GM12892 (cell line): ENCODE results near the gene CPA3.

Experiments used
- DNase-seq: peaks from one replicate; pipeline ENCODE4 v3.0.0; 2011; ENCODE audit not compliant: insufficient read length
- FAIRE-seq: peaks from 2 replicates; lab custom pipeline; 2011; peaks lifted over from hg19 to GRCh38; lab: Jason Lieb, UNC
- POLR2A ChIP-seq: IDR thresholded peaks from 2 replicates; pipeline ENCODE4 v1.6.1; 2011; ENCODE audit warnings: low read depth, low read length, control low read depth
- POLR2AphosphoS5 ChIP-seq: IDR thresholded peaks from 2 replicates; pipeline ENCODE4 v1.6.1; 2011; ENCODE audit warnings: low read depth, low read length, control low read depth
- TAF1 ChIP-seq: IDR thresholded peaks from 2 replicates; pipeline ENCODE4 v1.6.1; 2011; ENCODE audit warnings: low read depth, mild to moderate bottlenecking, control low read depth, low read length, borderline replicate concordance

Gene CPA3

GRCh38 chr3:148863297-148863696 is 1.8 kb upstream of the CPA3 start:
- DNase-seq, result no peak
- TF ChIP-seq POLR2AphosphoS5 (no peak), TAF1 (no peak), POLR2A (no peak)
- no peak for FAIRE-seq

GRCh38 chr3:148863814-148864213 is 1.3 kb upstream of the CPA3 start:
- TF ChIP-seq POLR2AphosphoS5 (no peak), TAF1 (no peak), POLR2A (no peak)
- DNase-seq (no peak), FAIRE-seq (no peak)

GRCh38 chr3:148866261-148866660 is 1.2 kb downstream of the CPA3 start:
- no peak for FAIRE-seq
- no peak for DNase-seq
- TF ChIP-seq POLR2A, result no peak
- no peak for TF ChIP-seq POLR2AphosphoS5
- no peak for TF ChIP-seq TAF1

- no peak for FAIRE-seq
- DNase-seq, result no peak
Observed at GRCh38 chr3:148873270-148873927, 8.3 kb downstream of the CPA3 start.

GRCh38 chr3:148873977-148874376 is 8.9 kb downstream of the CPA3 start:
- DNase-seq (no peak), FAIRE-seq (no peak)
- no peak for TF ChIP-seq TAF1
- TF ChIP-seq POLR2A, result no peak
- TF ChIP-seq POLR2AphosphoS5, result no peak

More at GRCh38 chr3:148873270-148873927, 8.3 kb downstream of the CPA3 start:
- no peak for TF ChIP-seq TAF1
- no peak for TF ChIP-seq POLR2A
- TF ChIP-seq POLR2AphosphoS5, result no peak

- no peak for DNase-seq
- FAIRE-seq, result no peak
- TF ChIP-seq TAF1 (no peak), POLR2A (no peak), POLR2AphosphoS5 (no peak)
Observed at GRCh38 chr3:148878095-148878494, 13.0 kb downstream of the CPA3 start.

- FAIRE-seq, result no peak
- TF ChIP-seq TAF1, result no peak
- no peak for TF ChIP-seq POLR2A
- TF ChIP-seq POLR2AphosphoS5, result no peak
- DNase-seq, result no peak
Observed at GRCh38 chr3:148879256-148879655, 14.2 kb downstream of the CPA3 start.

- DNase-seq (no peak), FAIRE-seq (no peak)
- no peak for TF ChIP-seq POLR2A
- no peak for TF ChIP-seq TAF1
- no peak for TF ChIP-seq POLR2AphosphoS5
Observed at GRCh38 chr3:148880681-148881080, 15.6 kb downstream of the CPA3 start.

- TF ChIP-seq POLR2A, result no peak
- no peak for TF ChIP-seq TAF1
- no peak for TF ChIP-seq POLR2AphosphoS5
- FAIRE-seq, result no peak
- no peak for DNase-seq
Observed at GRCh38 chr3:148881286-148881685, 16.2 kb downstream of the CPA3 start.

GRCh38 chr3:148882288-148882687 is 17.2 kb downstream of the CPA3 start:
- TF ChIP-seq POLR2AphosphoS5, result no peak
- TF ChIP-seq POLR2A, result no peak
- TF ChIP-seq TAF1, result no peak
- FAIRE-seq (no peak), DNase-seq (no peak)

- DNase-seq, result no peak
- no peak for FAIRE-seq
- TF ChIP-seq POLR2AphosphoS5 (no peak), POLR2A (no peak), TAF1 (no peak)
Observed at GRCh38 chr3:148883163-148883562, 18.1 kb downstream of the CPA3 start.

- TF ChIP-seq TAF1, result no peak
- no peak for TF ChIP-seq POLR2AphosphoS5
- no peak for TF ChIP-seq POLR2A
- FAIRE-seq (no peak), DNase-seq (no peak)
Observed at GRCh38 chr3:148884261-148884660, 19.2 kb downstream of the CPA3 start.

GRCh38 chr3:148889828-148890227 is 24.7 kb downstream of the CPA3 start:
- TF ChIP-seq TAF1, result no peak
- TF ChIP-seq POLR2AphosphoS5, result no peak
- TF ChIP-seq POLR2A, result no peak
- no peak for DNase-seq
- FAIRE-seq, result no peak
